NCI-H1930 (cell line): Measurements from ENCODE around the gene CELF4.
"Not testable (repeated sequence)": the region's sequence is repeated elsewhere in the genome, so short reads cannot be mapped to it uniquely, and the experiment has no call there.

Source experiments
- DNase-seq, 2 experiments: peaks; one replicate each; lab custom pipeline; 2025; lab: John Stamatoyannopoulos, UW

CELF4 gene

DNA sequence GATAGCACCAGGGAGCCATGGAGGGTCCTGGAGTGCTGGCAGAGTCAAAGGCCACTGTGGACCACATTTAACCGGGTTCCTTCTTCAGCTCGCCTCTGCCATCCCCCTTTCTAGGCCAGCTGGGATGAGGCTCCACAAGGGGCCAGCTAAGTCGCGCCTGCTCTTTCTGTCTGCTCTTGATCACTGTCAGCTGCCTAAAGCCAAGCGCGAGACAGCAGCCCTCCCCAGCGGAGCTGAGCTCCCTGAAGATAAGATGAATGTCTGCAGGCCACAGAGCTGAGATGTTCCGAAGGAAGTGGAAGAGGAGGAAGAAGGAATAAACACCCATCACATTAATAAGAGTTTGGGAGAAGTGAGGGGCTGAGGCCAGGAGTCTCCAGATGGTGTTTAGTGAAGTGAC is 99.6 kb downstream of the CELF4 start:
- DNase-seq = no peak

- no peak for DNase-seq
Observed at GRCh38 chr18:37464257-37464656, 101.3 kb downstream of the CELF4 start.

GRCh38 chr18:37461329-37461728 is 104.3 kb downstream of the CELF4 start:
- not testable (repeated sequence) for DNase-seq

DNA sequence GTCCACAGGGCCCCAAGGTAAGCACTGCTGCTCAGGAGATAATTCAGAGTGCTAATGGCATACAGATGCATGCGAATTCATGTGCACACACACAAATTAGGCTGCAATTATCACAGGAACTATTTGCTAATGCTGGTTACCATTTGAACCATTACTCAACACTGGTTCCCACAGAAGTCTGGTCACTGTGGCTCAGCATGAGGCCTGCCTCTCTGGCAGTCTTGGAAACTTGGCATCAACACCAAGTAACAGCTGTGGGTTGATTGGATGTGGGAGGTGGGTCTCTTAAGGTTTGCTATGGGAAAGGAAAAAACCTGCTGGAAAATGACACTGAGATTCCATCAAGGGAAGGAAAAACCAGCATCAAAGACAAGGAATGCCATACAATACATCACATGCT is 105.0 kb downstream of the CELF4 start:
- DNase-seq = no peak

DNA sequence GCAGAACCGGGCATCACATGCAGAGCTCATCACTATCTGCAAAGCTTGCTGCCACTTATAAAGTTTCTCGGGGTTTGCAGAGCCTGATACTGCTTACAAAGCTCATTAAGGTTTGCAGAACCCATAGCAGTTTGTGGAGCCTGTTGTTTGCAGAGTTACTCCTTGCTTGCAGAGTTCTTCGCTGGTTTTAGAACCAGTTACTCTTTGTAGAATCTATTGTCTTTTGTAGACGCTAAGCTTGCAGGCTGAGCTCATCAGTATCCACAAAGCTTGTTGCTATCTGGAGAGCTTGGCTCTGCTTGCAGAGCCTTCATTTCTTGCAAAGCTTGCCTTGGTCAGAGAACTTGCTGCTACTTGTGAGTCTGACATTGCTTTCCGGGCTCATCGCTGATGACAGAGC is 106.9 kb downstream of the CELF4 start:
- DNase-seq = no peak

GRCh38 chr18:37457753-37458152 is 107.8 kb downstream of the CELF4 start:
- no peak for DNase-seq

GRCh38 chr18:37457341-37457740 is 108.3 kb downstream of the CELF4 start:
- DNase-seq = no peak

DNA sequence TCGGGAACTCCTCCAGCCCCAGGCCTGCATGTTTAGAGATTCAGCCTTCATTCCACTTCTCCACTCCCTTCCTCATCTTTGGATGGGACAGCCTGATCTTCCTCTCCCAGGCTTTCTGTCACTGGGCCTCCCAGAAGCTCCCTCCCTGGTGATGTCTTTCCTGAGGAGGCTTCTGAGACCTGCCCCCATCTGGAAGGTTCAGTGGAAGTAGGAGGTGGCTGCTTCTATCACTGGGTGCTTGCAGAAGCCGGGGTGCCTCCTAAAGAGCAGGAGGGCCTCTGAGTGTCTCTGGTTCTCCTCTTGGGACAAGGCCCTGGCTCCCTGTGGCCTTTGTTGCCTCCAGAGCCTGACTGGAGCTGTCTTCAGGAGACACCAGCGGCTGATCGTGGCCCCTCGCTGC is 108.7 kb downstream of the CELF4 start:
- no peak for DNase-seq

GRCh38 chr18:37456395-37456794 is 109.2 kb downstream of the CELF4 start:
- no peak for DNase-seq

GRCh38 chr18:37453752-37454151 is 111.8 kb downstream of the CELF4 start:
- no peak for DNase-seq

GRCh38 chr18:37452682-37453385 is 112.8 kb downstream of the CELF4 start:
- DNase-seq = no peak

DNA sequence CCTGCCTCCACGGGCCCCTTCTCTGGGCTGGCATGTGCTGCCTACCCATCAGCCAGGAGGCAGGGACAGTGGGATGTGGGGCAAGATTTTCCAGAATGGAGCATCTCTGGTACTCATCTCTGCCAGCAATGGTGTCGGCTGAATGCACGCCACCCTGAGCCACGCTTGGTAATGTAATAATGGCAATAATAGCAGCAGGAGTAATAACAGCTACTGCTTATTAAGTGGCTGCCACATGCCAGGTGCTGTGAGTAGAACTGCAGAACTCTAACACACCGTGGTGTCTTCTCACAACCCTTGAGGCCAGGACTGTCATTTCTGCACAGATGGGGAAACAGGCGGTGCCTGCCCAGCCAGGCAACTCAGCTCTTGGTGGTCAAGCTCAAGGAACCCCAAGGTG is 113.6 kb downstream of the CELF4 start:
- no peak for DNase-seq

DNA sequence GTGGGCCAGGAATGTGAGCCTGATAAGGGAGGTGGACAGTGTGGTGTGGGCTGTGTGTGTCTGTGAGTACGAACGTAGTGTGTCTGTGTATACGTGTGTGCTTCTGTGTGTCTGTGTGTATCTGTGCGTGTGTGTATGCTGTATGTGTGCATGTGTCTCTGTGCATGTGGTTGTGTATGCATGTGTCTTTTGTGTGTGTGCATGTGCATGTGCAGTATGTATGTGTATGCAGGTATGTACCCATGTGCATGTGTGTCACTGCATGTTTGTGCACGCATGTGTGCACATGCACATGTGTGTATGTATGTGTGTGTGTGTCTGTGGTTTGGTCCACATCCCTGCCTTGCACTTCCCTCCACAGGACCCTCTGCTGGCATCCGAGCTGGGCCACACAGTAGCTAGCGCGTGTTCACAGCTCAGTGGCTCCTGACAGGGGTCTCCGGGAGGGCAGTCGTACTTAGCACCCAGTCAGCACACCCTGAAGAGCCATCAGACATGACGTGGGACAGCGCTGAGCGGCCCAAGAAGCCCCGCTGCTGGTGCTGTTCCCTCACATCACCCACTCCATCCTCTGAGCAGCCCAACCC is 114.3 kb downstream of the CELF4 start:
- no peak for DNase-seq

DNA sequence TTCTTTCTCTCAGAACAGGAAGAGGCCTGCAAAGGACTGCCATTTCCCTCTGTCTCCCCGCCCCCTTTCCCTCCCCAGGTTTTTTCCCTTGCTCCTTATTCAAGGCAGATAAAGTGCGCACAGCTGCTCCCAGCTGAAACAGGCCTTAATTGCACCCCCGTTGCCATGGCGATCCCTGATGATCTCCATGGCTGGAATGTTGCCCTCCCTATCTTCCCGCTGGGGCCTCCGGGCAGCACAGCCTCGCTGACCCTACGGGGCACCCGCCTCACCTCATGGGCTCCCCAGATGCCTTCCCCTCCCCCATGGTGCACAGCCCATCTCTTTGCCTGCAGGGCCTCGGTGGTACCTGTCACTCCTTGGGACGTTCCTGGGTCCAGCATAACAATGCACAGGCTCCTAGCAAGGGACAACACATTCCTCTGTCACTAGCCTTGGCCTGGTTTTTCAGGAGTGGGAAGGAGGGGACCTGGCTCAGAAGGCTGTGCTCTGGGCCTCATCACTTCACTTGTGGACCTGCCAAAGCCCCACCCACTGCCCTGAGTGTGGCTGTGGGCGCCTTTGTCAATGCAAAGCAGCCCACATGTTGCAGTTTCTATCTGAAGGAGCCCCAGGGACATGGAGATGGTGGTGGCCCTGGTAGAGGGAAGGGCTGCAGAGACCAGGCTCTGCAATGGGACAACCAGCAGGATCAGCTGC is 115.0 kb downstream of the CELF4 start:
- peak in 1 of 2 experiments; percentile 34 for DNase-seq

DNA sequence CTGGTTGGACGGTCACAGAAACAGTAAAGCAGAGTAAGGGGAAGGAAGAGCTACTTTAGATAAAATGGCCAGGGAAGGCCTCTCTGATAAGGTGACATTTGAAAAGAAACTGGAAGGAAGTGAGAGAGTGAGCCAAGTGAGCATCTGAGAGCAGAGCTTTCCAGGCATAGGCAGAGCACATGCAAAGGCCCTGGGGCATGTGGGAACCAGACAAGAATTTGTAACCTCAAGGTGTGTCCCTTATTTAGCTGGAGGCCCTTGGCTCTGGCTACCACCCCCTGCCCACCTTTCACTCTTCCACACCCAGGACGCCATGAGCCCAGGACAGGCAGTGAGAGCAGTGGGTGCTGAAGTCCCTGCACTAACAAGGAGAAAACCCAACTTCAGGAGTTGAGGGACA is 116.0 kb downstream of the CELF4 start:
- DNase-seq = no peak

DNA sequence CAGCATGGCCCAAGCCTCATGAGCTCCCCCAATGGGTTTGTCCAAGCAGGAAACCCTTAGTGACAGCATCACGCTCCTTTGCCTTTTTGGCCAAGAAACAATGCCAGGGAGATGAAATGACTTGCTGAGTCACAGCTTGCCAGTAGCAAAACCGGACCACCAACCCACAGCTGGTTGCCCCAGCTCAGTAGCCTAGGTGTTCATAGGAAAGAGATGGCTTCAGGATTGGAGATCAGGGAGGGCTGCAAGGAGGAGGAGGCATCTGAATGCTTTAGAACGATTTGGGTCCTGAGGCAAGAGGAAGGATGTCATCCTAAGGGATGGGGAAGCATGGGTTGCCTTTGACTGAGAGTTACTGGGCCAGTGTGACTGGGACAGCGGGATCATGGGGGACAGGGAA is 116.7 kb downstream of the CELF4 start:
- no peak for DNase-seq

DNA sequence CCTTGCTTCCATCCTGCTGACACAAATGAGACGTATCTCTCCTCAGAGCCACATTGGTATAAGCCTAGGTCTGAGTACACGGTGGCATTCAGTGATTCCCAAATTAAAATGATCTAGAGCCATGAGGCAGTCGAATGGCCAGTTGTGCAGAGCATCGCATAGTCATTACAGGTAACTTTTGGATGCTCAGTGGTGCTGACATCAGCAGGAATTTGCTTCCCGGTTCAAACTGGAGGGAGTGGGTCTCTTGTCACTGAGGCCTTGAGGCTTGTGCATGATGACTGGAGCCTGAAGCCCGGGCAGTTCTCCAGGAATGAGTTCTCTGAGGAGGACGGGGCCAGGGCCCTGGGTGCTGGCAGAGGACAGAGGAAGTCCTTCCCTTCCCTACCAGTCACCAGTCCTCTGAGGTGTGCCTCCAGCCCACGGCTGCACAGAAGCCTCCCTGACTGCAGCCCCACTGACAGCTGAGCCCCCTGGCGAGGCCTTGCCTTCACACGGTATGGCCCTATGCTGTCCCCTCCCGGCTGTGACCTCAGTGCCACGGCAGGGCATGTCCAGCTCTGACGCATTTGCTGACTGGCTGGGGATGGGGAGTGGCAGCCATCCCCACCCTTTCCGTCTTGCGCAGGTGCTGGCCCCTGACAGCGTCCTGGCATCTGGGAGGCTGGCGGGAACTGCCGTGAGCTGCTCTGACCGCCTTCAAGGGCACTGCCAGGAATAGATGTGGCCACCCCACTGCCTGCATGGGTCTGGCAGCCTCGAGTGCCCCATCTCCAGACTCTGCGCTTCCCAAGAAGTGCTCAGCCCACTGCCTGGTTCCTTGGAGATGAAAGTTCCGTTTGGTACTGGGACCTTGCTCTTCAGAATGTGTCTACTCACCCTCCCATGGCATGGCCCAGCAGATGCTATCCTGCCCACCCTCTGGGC is 117.4 kb downstream of the CELF4 start:
- no peak for DNase-seq

DNA sequence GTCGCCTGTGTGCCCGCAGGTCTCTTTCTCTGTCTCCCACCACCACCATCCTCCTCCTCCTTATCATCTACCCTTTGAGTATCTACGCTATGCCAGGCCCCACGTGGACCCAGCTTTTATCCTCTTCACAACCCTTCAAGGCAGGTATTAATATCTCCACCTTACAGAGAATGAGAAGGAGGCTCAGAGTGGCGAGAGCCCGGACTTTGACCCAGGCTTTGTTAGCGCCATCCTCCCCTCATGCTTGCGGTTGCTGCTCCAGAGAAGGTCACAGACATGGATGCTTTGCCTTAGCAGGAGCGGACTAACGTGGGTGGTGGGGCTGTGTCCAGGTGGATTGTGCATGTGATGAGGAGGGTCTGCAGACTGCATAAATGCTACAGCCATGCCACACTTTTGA is 119.8 kb downstream of the CELF4 start:
- no peak for DNase-seq

GRCh38 chr18:37445368-37445767 is 120.2 kb downstream of the CELF4 start:
- no peak for DNase-seq

DNA sequence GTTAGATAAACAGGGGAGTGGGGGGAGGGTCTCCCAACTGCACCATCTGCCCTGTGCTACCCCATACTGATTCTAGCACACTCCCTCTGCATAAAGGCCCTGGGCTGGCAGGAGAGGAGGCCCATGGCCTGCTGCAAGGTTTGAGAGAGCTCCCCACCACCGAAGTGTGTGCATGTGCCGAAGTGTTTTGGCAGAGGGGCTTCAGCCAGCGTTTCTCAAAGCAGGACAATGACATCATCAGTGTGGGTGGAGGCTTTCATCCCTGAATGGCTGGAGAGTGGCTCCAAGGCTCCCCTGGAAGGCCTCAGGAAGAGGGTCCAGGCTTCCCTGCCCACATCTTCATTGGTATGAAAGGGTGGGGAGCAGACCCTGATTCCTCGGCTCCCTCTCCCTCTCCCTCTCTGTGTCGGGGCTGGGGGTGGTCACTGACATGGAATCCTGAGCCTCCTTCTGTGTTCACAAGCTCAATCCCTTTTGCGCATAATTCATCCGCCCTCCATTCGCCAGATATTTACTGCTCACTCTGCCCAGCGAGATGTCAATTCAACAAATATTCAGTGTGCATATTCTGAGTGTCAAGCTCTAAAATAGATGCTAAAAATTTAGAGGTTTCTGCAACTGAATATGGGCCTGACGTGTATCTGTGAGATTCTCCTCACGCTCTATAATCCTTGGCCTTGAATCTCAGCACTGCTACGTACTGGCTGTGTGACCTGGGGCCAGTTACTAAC is 122.1 kb downstream of the CELF4 start:
- no peak for DNase-seq

GRCh38 chr18:37442477-37442876 is 123.1 kb downstream of the CELF4 start:
- DNase-seq = no peak

GRCh38 chr18:37441821-37442220 is 123.8 kb downstream of the CELF4 start:
- DNase-seq = no peak
